Activated T-cell treated with anti-CD3 and anti-CD28 coated beads, Interleukin-2, amount 50 U/mL, for 72 hours (primary cell): Measurements from ENCODE around the gene PYCARD. TPM values are rescaled to one million over a fixed set of nuclear protein-coding genes. Genes with fewer than 3 reads are reported as not detected.
"Not testable (repeated sequence)": the region's sequence is repeated elsewhere in the genome, so short reads cannot be mapped to it uniquely, and the experiment has no call there.

Experiments
- ATAC-seq, 2 donors: fragments of 150-1000 bp; cut with Tn5 transposase; replicated peaks in 1 of 2; 2 replicates each; pipeline ENCODE4 v1.10.0; 2021; ENCODE audit warnings: moderate library complexity in 2 of 2, mild to moderate bottlenecking in 1 of 2
- DNase-seq, 2 donors: peaks; one replicate each; pipeline ENCODE4 v3.0.0; 2021 to 2022; ENCODE audit warnings: mixed read lengths in 1 of 2
- H3K27ac Mint-ChIP-seq: one replicate; pipeline ENCODE4 v1.8.0; 2022; ENCODE audit warnings: mild to moderate bottlenecking, moderate library complexity, mixed read lengths
- H3K27me3 Mint-ChIP-seq: one replicate; pipeline ENCODE4 v1.8.0; 2022; ENCODE audit warnings: low read depth, mixed read lengths
- H3K36me3 Mint-ChIP-seq, 2 donors: one replicate each; pipeline ENCODE4 v1.8.0; 2022; ENCODE audit warnings: mixed read lengths in 2 of 2, mild to moderate bottlenecking in 1 of 2; ENCODE audit not compliant: insufficient read depth in 2 of 2
- H3K4me1 Mint-ChIP-seq: one replicate; pipeline ENCODE4 v1.8.0; 2022; ENCODE audit warnings: low read depth, mixed read lengths
- H3K4me3 Mint-ChIP-seq, 2 donors: one replicate each; pipeline ENCODE4 v1.8.0; 2022; ENCODE audit warnings: mild to moderate bottlenecking in 2 of 2, mixed read lengths in 2 of 2, moderate library complexity in 2 of 2
- H3K9me3 Mint-ChIP-seq, 2 donors: one replicate each; pipeline ENCODE4 v1.8.0; 2022; ENCODE audit warnings: mixed read lengths in 2 of 2
- total RNA-seq, 2 donors: library from RNA; stranded (reverse); gene quantifications; one replicate each; pipeline ENCODE4 v1.2.3, GENCODE V29; 2022

PYCARD gene
- total RNA-seq, 2 donors from 2014 or later: 7.4 to 13.6 TPM

- no peak overlapping the region for H3K4me3 Mint-ChIP-seq
These were observed 2.5 kb upstream of the PYCARD start for GRCh38 chr16:31204871-31205666.

GRCh38 chr16:31201582-31202413, 762 bp downstream of the PYCARD start:
- ATAC-seq (peak; percentile 33 to 52), DNase-seq (peak; percentile 44 to 53)
- peaks cover 6 to 12% of the 10 kb centered on the region in 2 donors for H3K36me3 Mint-ChIP-seq
- peak overlapping the region; percentile 88 for H3K4me3 Mint-ChIP-seq
- H3K4me1 Mint-ChIP-seq: peaks cover 64% of the 10 kb centered on the region
- no peaks in the 10 kb centered on the region for H3K27me3 Mint-ChIP-seq
- H3K9me3 Mint-ChIP-seq: peaks cover 0 to 2% of the 10 kb centered on the region in 2 donors
- peak overlapping the region; percentile 58 for H3K27ac Mint-ChIP-seq

More at GRCh38 chr16:31204871-31205666, 2.5 kb upstream of the PYCARD start:
- Mint-ChIP-seq H3K9me3 (peaks cover 0 to 2% of the 10 kb centered on the region in 2 donors), H3K27ac (peak overlapping the region; percentile 91), H3K27me3 (no peaks in the 10 kb centered on the region), H3K4me1 (peaks cover 34% of the 10 kb centered on the region), H3K36me3 (no peaks in the 10 kb centered on the region)
- ATAC-seq: no peak
- DNase-seq: no peak

- H3K27me3 Mint-ChIP-seq: no peaks in the 10 kb centered on the region
- peak overlapping the region; percentile 89 for H3K27ac Mint-ChIP-seq
- peaks cover 0 to 2% of the 10 kb centered on the region in 2 donors for H3K9me3 Mint-ChIP-seq
- peaks cover 9 to 19% of the 10 kb centered on the region in 2 donors for H3K36me3 Mint-ChIP-seq
- ATAC-seq (peak; percentile 26 to 55), DNase-seq (peak; percentile 71 to 72)
- H3K4me1 Mint-ChIP-seq: peaks cover 71% of the 10 kb centered on the region
- H3K4me3 Mint-ChIP-seq: peak overlapping the region; percentile 88
These were observed 1.6 kb downstream of the PYCARD start for GRCh38 chr16:31200821-31201568.

- Mint-ChIP-seq H3K36me3 (peaks cover 9 to 28% of the 10 kb centered on the region in 2 donors), H3K27ac (peak overlapping the region; percentile 72), H3K4me1 (peaks cover 78% of the 10 kb centered on the region), H3K4me3 (peak overlapping the region in 1 of 2 donors; percentile 1)
- H3K9me3 Mint-ChIP-seq, H3K27me3 Mint-ChIP-seq, DNase-seq, ATAC-seq: not testable (repeated sequence)
These were observed 2.4 kb downstream of the PYCARD start for GRCh38 chr16:31200111-31200510.

GRCh38 chr16:31199430-31200041, 3.0 kb downstream of the PYCARD start:
- H3K4me3 Mint-ChIP-seq: peak overlapping the region; percentile 1 to 6

GRCh38 chr16:31198207-31198882, 4.2 kb downstream of the PYCARD start:
- Mint-ChIP-seq H3K4me3 (no peak overlapping the region), H3K36me3 (peaks cover 13 to 41% of the 10 kb centered on the region in 2 donors), H3K27me3 (no peaks in the 10 kb centered on the region), H3K4me1 (peaks cover 87% of the 10 kb centered on the region), H3K27ac (peak overlapping the region; percentile 80), H3K9me3 (no peaks in the 10 kb centered on the region)
- DNase-seq: peak in 1 of 2 donors; percentile 35
- ATAC-seq: no peak

More at GRCh38 chr16:31199430-31200041, 3.0 kb downstream of the PYCARD start:
- Mint-ChIP-seq H3K36me3 (peaks cover 9 to 33% of the 10 kb centered on the region in 2 donors), H3K9me3 (no peaks in the 10 kb centered on the region), H3K4me1 (peaks cover 82% of the 10 kb centered on the region), H3K27me3 (no peaks in the 10 kb centered on the region), H3K27ac (peak overlapping the region; percentile 72)
- no peak for ATAC-seq
- no peak for DNase-seq

GRCh38 chr16:31196324-31197088, 6.1 kb downstream of the PYCARD start:
- H3K9me3 Mint-ChIP-seq: no peaks in the 10 kb centered on the region
- H3K4me1 Mint-ChIP-seq: peaks cover 90% of the 10 kb centered on the region
- H3K4me3 Mint-ChIP-seq: no peak overlapping the region
- ATAC-seq (peak in 1 of 2 donors; percentile 3), DNase-seq (peak in 1 of 2 donors; percentile 41)
- no peaks in the 10 kb centered on the region for H3K27me3 Mint-ChIP-seq
- peak overlapping the region; percentile 78 for H3K27ac Mint-ChIP-seq
- peaks cover 18 to 58% of the 10 kb centered on the region in 2 donors for H3K36me3 Mint-ChIP-seq

- H3K27ac Mint-ChIP-seq: peak overlapping the region; percentile 78
- not testable (repeated sequence) for ATAC-seq, DNase-seq, H3K27me3 Mint-ChIP-seq, H3K9me3 Mint-ChIP-seq, H3K4me3 Mint-ChIP-seq
- H3K4me1 Mint-ChIP-seq: peaks cover 90% of the 10 kb centered on the region
- H3K36me3 Mint-ChIP-seq: peaks cover 23 to 65% of the 10 kb centered on the region in 2 donors
These were observed 6.7 kb downstream of the PYCARD start for GRCh38 chr16:31195861-31196260.

- Mint-ChIP-seq H3K4me3 (no peak overlapping the region), H3K4me1 (peaks cover 88% of the 10 kb centered on the region), H3K27me3 (no peaks in the 10 kb centered on the region), H3K36me3 (peaks cover 31 to 74% of the 10 kb centered on the region in 2 donors), H3K9me3 (no peaks in the 10 kb centered on the region), H3K27ac (peak overlapping the region; percentile 2)
- DNase-seq (peak in 1 of 2 donors; percentile 36), ATAC-seq (peak; percentile 5 to 18)
These were observed 7.7 kb downstream of the PYCARD start for GRCh38 chr16:31194898-31195297.

- Mint-ChIP-seq H3K4me1 (peaks cover 89% of the 10 kb centered on the region), H3K4me3 (no peak overlapping the region), H3K9me3 (no peaks in the 10 kb centered on the region), H3K36me3 (peaks cover 30 to 75% of the 10 kb centered on the region in 2 donors), H3K27ac (peak overlapping the region; percentile 8), H3K27me3 (no peaks in the 10 kb centered on the region)
- peak in 1 of 2 donors; percentile 0 for ATAC-seq
- DNase-seq: no peak
These were observed 8.7 kb downstream of the PYCARD start for GRCh38 chr16:31193874-31194273.
